Measurements from ENCODE around the gene SVIL. TPM values are rescaled to one million over a fixed set of nuclear protein-coding genes. Genes with fewer than 3 reads are reported as not detected.

The SVIL gene
- total and polyA plus RNA-seq, 10 donors = 1.4 to 65.3 (median 20.4) TPM

- Histone ChIP-seq H3K4me1 (peaks cover 0 to 15% (median 5%) of the 10 kb centered on the region in 6 donors), H3K9me3 (no peaks in the 10 kb centered on the region), H3K27ac (no peak overlapping the region), H3K4me3 (no peak overlapping the region), H3K36me3 (peaks cover 0 to 94% (median 5%) of the 10 kb centered on the region in 6 donors), H3K27me3 (replicated peaks in 1 of 7) (no peaks in the 10 kb centered on the region)
- no peak for TF ChIP-seq POLR2AphosphoS5 (IDR thresholded peaks at IDR 0.05)
- TF ChIP-seq POLR2A (IDR thresholded peaks at IDR 0.05) = no peak
- TF ChIP-seq CTCF (IDR thresholded peaks at IDR 0.05 in 8 of 11, conservative IDR thresholded peaks at IDR 0.05 in 3 of 11) = no peak
- 74 to 79% (median 77%) methylated on average over 9 to 12 of the region's 12 CpGs for WGBS, 5 donors
- DNase-seq = no peak
- intact Hi-C loops (cut with DNase I; ENCODE audit: low total_unique reads) = no loop called here
These were observed 155.5 kb downstream of the SVIL start for GRCh38 chr10:29479081-29479925.

- WGBS, 5 donors = 86 to 96% (median 89%) methylated on average over 17 to 19 of the region's 19 CpGs
- Histone ChIP-seq H3K4me1 (no peaks in the 10 kb centered on the region), H3K27me3 (replicated peaks in 1 of 7) (no peaks in the 10 kb centered on the region), H3K36me3 (peaks cover 0 to 97% (median 14%) of the 10 kb centered on the region in 6 donors), H3K4me3 (no peak overlapping the region), H3K9me3 (no peaks in the 10 kb centered on the region), H3K27ac (no peak overlapping the region)
- intact Hi-C loops (cut with DNase I; ENCODE audit: low total_unique reads) = no loop called here
- DNase-seq = no peak
- no peak for TF ChIP-seq CTCF (IDR thresholded peaks at IDR 0.05 in 8 of 11, conservative IDR thresholded peaks at IDR 0.05 in 3 of 11)
- TF ChIP-seq POLR2AphosphoS5 (IDR thresholded peaks at IDR 0.05) = no peak
- no peak for TF ChIP-seq POLR2A (IDR thresholded peaks at IDR 0.05)
These were observed 161.2 kb downstream of the SVIL start for GRCh38 chr10:29473406-29474100.

GRCh38 chr10:29473087-29473356, 161.7 kb downstream of the SVIL start:
- no peaks in the 10 kb centered on the region for H3K27me3 ChIP-seq (replicated peaks in 1 of 7)
- no peaks in the 10 kb centered on the region for H3K4me1 ChIP-seq
- no peak for DNase-seq
- WGBS, 5 donors = 86 to 94% (median 90%) methylated on average over 5 to 6 of the region's 6 CpGs
- no peak overlapping the region for H3K27ac ChIP-seq
- peaks cover 0 to 97% (median 14%) of the 10 kb centered on the region in 6 donors for H3K36me3 ChIP-seq
- H3K9me3 ChIP-seq = no peaks in the 10 kb centered on the region
- no peak overlapping the region for H3K4me3 ChIP-seq
- TF ChIP-seq POLR2A (IDR thresholded peaks at IDR 0.05) = no peak
- TF ChIP-seq CTCF (IDR thresholded peaks at IDR 0.05 in 8 of 11, conservative IDR thresholded peaks at IDR 0.05 in 3 of 11) = no peak
- no peak for TF ChIP-seq POLR2AphosphoS5 (IDR thresholded peaks at IDR 0.05)
- intact Hi-C loops (cut with DNase I; ENCODE audit: low total_unique reads) = no loop called here

All from spleen (tissue), 11 donors.